Psoas muscle (tissue), 8 donors: ENCODE data around the gene TCF25. TPM values are rescaled to one million over a fixed set of nuclear protein-coding genes. Genes with fewer than 3 reads are reported as not detected.

Experiments
- ATAC-seq, 4 donors: fragments of 200-7000 bp; cut with Tn5 transposase; one replicate each; pipeline ENCODE4 v1.9.1; 2020; ENCODE audit warnings: moderate library complexity in 3 of 4, mild to moderate bottlenecking in 2 of 4
- DNase-seq, 2 donors: peaks; one replicate each; pipeline ENCODE4 v3.0.0-alpha.2; 2020
- H3K27ac ChIP-seq: fragments of 200-600 bp; one replicate; pipeline ENCODE4 v1.8.0; 2022
- H3K27me3 ChIP-seq, 3 donors: fragments of 200-600 bp in 1 of 3; one replicate each; pipeline versions ENCODE4 v1.6.1 to v1.8.0; 2013 to 2022; ENCODE audit warnings: low read length in 2 of 3, mild to moderate bottlenecking in 2 of 3, moderate library complexity in 1 of 3; ENCODE audit not compliant: insufficient read depth in 3 of 3
- H3K36me3 ChIP-seq, 2 donors: fragments of 200-600 bp in 1 of 2; one replicate each; pipeline versions ENCODE4 v1.6.1 to v1.8.0; 2013 to 2022; ENCODE audit warnings: low read depth in 1 of 2, mild to moderate bottlenecking in 1 of 2, moderate library complexity in 1 of 2; ENCODE audit not compliant: insufficient read depth in 1 of 2
- H3K4me1 ChIP-seq: fragments of 200-600 bp; one replicate; pipeline ENCODE4 v1.8.0; 2022
- H3K4me3 ChIP-seq: fragments of 200-600 bp; one replicate; pipeline ENCODE4 v1.8.0; 2022; ENCODE audit warnings: mild to moderate bottlenecking
- H3K9me3 ChIP-seq: fragments of 200-600 bp; one replicate; pipeline ENCODE4 v1.8.0; 2022
- CTCF ChIP-seq: fragments of 200-600 bp; IDR thresholded peaks from one replicate; pipeline ENCODE4 v1.8.0; 2022; ENCODE audit warnings: antibody characterized with exemption
- WGBS, 3 donors: extraction: QIAGEN DNeasy Blood & Tissue Kit; methylation state at CpG; one replicate each; pipeline versions ENCODE4 v1.1.6 to v1.1.7; 2013; 5-methylcytosine and 5-hydroxymethylcytosine counted together
- intact Hi-C, 2 donors: fragments of 100-400 bp; cut with DNase I; formaldehyde crosslinking; loops; one replicate each; pipeline versions ENCODE4 v1.11.0 to v1.14.2; 2022
- polyA plus RNA-seq, 3 donors: library from polyadenylated mRNA; stranded (reverse); fragments of 200-250 nt; gene quantifications; one replicate each; pipeline ENCODE4 v1.2.3, GENCODE V29; 2013
- total RNA-seq, 4 donors: library from RNA; stranded (reverse); fragmentation: NEBNext Ultra II Directional in 2 of 4; extraction: Animal tissue kit (Norgen Biotek cat#: 25700) in 2 of 4; gene quantifications; one replicate each; pipeline versions ENCODE4 v1.2.1 to v1.2.4, GENCODE V29; 2021 to 2023
- donor health status: healthy with polysubstance abuse.
- donor health status: DM: no; HTN: no; CAD: no; lungs with moderate emphysema.
- donor health status: Bipolar disorder and iron deficiency.
- donor health status: healthy.
- donor health status: DM: yes; HTN: yes; CAD: no.
- donor health status: DM: no; HTN: no; CAD: no.
- donor health status: DM: no; HTN: no; CAD: no.
- donor health status: DM: yes; HTN: yes; CAD: no.

TCF25 gene
- total and polyA plus RNA-seq, 7 donors: 46.1 to 93.6 (median 57.6) TPM

GRCh38 chr16:89884041-89884421, 10.6 kb downstream of the TCF25 start:
- Histone ChIP-seq H3K4me1 (no peaks in the 10 kb centered on the region), H3K9me3 (no peaks in the 10 kb centered on the region), H3K4me3 (no peak overlapping the region), H3K27ac (no peak overlapping the region), H3K36me3 (peaks cover 8 to 87% of the 10 kb centered on the region in 2 donors), H3K27me3 (no peaks in the 10 kb centered on the region)
- intact Hi-C loops: no loop called here
- WGBS, 3 donors: 92 to 97% (median 92%) methylated on average over 8 of the region's 8 CpGs
- ATAC-seq (no peak), DNase-seq (no peak)
- TF ChIP-seq CTCF: no peak

GRCh38 chr16:89887243-89887642, 13.9 kb downstream of the TCF25 start:
- Histone ChIP-seq H3K27ac (no peak overlapping the region), H3K4me3 (no peak overlapping the region), H3K9me3 (no peaks in the 10 kb centered on the region), H3K27me3 (no peaks in the 10 kb centered on the region), H3K36me3 (peaks cover 11 to 96% of the 10 kb centered on the region in 2 donors), H3K4me1 (no peaks in the 10 kb centered on the region)
- no peak for DNase-seq
- intact Hi-C loops: no loop called here
- 94 to 97% (median 96%) methylated on average over 14 of the region's 14 CpGs for WGBS, 3 donors
- no peak for ATAC-seq
- no peak for TF ChIP-seq CTCF

GRCh38 chr16:89890200-89890599, 16.8 kb downstream of the TCF25 start:
- no peak for TF ChIP-seq CTCF
- DNase-seq: peak in 1 of 2 donors; percentile 42
- no peak for ATAC-seq
- Histone ChIP-seq H3K27me3 (no peaks in the 10 kb centered on the region), H3K4me1 (no peaks in the 10 kb centered on the region), H3K27ac (no peak overlapping the region), H3K36me3 (peaks cover 11 to 99% of the 10 kb centered on the region in 2 donors), H3K4me3 (no peak overlapping the region), H3K9me3 (no peaks in the 10 kb centered on the region)
- WGBS, 3 donors: 90 to 93% (median 91%) methylated on average over 9 of the region's 9 CpGs
- intact Hi-C loops: no loop called here

GRCh38 chr16:89890886-89891657, 17.7 kb downstream of the TCF25 start:
- no peak overlapping the region for H3K4me3 ChIP-seq
- intact Hi-C loops: no loop called here
- no peaks in the 10 kb centered on the region for H3K9me3 ChIP-seq
- 84 to 86% (median 85%) methylated on average over 15 to 16 of the region's 16 CpGs for WGBS, 3 donors
- no peaks in the 10 kb centered on the region for H3K4me1 ChIP-seq
- DNase-seq (no peak), ATAC-seq (no peak)
- no peaks in the 10 kb centered on the region for H3K27me3 ChIP-seq
- peaks cover 11 to 99% of the 10 kb centered on the region in 2 donors for H3K36me3 ChIP-seq
- no peak overlapping the region for H3K27ac ChIP-seq
- TF ChIP-seq CTCF: no peak
